AG09319 (cell line): ENCODE results near the gene E4F1.
A peak's percentile ranks its signal among the peaks of the same experiment; 100 is the strongest.

Experiments
- DNase-seq: peaks from one replicate; pipeline ENCODE4 v3.0.0-alpha.2; 2010; ENCODE audit warnings: low read depth; ENCODE audit errors: extremely low read depth
- TF ChIP-seq, protein P1 (sequence below): IDR thresholded peaks from 2 replicates; pipeline ENCODE4 v1.5.1; 2011; ENCODE audit warnings: low read depth, mild to moderate bottlenecking, inconsistent platforms, low read length, moderate library complexity

The E4F1 gene

DNA sequence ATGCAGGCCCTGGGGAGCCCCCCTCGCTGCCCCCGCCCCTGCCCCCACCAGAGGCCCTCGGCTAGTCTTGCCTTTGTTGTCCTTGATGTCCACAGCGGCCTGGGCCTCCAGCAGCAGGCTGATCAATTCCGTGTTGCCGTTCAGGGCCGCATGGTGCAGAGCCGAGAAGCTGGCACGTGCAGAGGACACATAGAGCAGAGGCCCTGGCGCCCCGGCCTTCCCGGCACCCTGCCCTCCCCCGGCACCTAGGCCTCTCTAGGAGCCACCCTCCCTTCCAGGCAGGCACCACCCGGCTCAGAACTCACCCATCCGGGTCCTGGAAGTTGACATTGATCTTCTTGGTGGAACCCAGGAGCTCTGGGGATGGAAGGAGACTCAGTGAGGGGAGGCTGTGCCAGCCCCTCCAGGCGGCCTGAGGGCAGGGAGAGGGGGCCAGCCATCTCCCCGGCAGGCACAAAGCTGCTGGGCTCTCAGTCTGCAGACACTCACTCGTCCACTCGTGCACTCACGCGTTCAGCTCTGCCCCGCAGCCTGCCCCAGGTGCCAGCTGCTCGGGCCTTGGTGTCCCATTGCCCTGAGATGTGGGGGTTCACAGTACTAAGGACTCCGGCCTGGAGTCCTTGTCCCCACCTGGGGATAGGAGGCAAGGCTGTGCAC, 33.3 kb upstream of the E4F1 start:
- TF ChIP-seq, protein P1, sequence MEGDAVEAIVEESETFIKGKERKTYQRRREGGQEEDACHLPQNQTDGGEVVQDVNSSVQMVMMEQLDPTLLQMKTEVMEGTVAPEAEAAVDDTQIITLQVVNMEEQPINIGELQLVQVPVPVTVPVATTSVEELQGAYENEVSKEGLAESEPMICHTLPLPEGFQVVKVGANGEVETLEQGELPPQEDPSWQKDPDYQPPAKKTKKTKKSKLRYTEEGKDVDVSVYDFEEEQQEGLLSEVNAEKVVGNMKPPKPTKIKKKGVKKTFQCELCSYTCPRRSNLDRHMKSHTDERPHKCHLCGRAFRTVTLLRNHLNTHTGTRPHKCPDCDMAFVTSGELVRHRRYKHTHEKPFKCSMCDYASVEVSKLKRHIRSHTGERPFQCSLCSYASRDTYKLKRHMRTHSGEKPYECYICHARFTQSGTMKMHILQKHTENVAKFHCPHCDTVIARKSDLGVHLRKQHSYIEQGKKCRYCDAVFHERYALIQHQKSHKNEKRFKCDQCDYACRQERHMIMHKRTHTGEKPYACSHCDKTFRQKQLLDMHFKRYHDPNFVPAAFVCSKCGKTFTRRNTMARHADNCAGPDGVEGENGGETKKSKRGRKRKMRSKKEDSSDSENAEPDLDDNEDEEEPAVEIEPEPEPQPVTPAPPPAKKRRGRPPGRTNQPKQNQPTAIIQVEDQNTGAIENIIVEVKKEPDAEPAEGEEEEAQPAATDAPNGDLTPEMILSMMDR, result no peak
- DNase-seq, result no peak

DNA sequence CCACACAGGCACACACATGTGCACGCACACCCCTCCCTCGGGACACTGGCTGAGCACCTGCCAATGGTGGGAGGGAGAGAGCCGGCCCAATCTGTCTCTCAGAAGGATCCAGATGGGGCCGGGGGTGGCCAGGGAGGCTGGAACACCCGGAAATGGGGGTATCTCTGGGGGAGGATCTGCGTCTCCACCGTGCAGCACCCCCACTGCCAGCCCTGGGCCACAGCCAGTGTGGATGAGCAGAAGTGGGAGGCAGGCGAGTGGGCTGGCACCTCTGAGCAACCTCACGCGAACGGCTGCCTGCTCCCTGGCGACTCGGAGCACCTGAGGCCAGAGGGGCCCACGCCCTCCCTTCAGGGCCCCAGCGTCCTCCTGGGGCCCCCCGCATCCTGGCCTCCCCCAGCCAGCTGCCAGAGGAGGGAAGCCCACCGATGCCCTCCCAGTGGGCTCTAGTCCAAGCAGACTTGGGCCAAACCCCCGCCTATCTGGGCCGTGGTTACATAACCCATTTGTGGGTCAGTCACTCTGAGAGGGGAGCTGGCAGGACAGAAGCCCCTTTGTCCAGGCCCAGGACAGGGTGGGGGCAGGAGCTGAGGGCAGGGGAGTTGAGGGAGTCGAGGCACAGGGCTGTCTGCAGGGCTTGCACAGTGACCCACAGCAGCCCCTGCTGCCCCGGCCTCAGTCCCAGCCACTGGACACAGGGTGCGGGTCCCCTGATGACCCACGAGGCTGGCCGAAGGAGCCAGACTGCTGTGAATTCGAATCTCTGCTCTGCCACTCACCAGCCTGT, 32.5 kb upstream of the E4F1 start:
- no peak for DNase-seq
- TF ChIP-seq, protein P1, result no peak

DNA sequence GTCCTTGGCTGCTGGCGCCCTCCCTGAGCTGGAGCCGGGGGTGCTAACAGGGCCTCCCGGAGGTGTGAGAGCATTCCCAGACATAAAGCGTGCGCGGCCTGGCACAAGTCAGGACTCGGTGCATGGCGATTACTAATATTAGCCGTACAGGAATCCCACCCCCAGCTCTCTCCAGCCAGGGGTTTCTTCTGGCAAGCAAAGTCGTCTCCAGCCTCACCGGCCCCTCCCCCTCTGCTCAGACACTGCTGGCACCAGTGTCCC, 32.0 kb upstream of the E4F1 start:
- no peak for DNase-seq
- TF ChIP-seq, protein P1, result no peak

DNA sequence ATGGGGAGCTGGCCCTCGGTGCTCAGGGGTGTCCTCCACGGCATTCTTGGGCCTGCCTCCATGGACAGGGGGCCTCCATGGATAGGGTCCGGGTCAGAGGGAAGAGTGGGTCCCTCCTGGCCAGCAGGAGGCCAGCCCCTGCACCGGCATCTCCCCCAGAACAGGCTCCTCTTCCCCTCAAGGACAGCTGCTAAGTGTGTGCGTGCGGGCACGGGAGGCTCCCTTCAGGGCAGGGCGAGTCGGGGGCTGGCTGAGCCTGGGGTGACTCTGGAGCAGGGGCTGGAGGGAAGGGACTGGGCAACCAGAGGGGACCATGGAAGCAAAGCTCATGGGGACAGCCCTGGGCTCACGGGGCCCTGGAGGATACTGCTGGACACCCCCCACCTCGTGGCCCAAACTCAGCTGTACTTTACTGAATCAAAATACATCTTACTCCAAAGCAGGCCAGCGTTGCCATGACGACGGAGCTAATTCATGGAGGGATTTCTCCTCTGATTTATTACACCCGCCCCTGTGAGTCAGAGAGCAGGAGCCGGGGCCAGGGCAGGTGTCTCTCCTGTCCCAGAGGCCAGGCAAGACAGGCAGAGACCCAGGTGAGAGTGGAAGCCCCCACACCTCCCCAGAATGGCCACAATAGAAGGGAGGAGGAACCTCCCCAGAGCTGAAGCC, 29.1 kb upstream of the E4F1 start:
- DNase-seq, result no peak
- TF ChIP-seq, protein P1, result no peak

DNA sequence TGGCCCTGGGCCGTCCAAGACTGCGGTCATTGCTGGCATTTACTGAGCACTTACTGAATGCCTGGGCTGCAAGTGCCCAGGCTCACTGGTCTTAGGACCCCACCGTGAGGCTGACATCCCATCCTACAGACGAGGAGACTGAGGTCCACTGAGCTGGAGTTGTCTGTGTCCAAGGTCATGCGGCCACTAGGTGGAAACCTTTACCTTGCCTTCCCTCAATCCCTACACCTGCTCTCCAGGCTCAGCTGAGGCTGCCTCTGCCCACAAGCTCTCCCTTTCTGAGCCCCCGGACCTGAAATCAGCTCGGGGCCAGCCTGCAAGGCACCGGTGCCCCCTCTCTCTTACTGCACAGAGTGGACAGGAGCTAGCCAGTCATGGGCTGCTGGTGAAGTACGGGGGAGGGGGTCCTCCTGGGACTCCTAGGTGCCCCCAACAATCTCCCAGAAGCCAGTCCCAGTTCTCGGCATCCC, 28.5 kb upstream of the E4F1 start:
- DNase-seq, result no peak
- TF ChIP-seq, protein P1, result peak; percentile 17

DNA sequence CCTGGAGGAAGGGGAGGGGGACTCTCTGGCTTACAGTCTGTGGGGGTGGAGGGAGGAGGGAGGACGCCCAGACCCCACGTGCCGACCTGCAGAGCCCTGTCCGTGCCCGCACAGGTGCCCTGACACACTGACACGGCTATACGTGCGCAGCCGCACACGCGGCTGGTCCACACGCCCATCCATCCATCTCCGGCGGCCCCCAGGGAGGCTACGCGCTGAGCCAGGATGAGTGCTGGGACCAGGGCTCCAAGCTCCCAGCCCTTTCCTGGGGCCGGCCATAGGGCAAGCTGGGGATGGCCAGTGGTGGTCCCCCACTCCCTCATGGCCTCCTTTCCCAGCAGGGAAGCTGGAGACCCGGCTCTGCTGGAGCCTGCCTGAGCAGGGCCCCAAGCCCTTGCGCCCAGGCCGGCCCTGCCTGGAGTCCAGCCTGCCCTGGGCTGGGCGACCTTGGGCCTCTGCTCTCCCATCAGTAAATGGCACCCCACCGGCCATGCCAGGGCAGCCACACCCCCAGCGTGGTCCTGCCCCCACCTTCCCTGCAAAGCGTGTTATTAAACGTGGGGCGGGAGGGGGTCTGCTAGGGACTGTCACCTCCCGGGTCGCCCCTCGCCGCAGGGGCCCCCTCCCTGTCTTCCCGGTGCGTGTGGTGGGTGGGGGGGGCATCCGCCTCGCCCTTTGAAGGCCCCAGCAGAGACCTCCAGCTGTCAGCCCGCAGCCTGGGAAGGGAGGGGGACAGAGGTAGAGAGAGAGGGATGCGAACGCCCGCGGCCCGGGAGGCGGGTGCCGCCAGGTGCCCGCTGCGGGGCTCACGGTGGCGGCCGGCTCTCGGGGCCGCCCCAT, 27.8 kb upstream of the E4F1 start:
- TF ChIP-seq, protein P1, result no peak
- no peak for DNase-seq
